Activated CD8-positive, alpha-beta T cell treated with anti-CD3 and anti-CD28 coated beads for 36 hours (primary cell): ENCODE results near the gene RECQL5. TPM values are rescaled to one million over a fixed set of nuclear protein-coding genes. Genes with fewer than 3 reads are reported as not detected.

Experiments
- ATAC-seq: fragments of 200-7000 bp; cut with Tn5 transposase; one replicate; pipeline ENCODE4 v1.10.0; 2021; ENCODE audit warnings: mild to moderate bottlenecking, moderate library complexity
- CTCF ChIA-PET: fragments of 350-600 bp; sonication (Branson Sonifier 250); formaldehyde crosslinking; loops from one replicate; lab custom pipeline; 2021; ENCODE audit warnings: antibody characterized with exemption; lab: Charles Lee
- POLR2A ChIA-PET: fragments of 350-600 bp; sonication (Branson Sonifier 250); formaldehyde crosslinking; loops from one replicate; lab custom pipeline; 2021; ENCODE audit warnings: antibody characterized with exemption; lab: Charles Lee
- DNase-seq: peaks from one replicate; pipeline ENCODE4 v3.0.0-alpha.2; 2020
- H3K27ac Mint-ChIP-seq: one replicate; pipeline ENCODE4 v1.8.0; 2021; ENCODE audit warnings: mild to moderate bottlenecking, mixed read lengths
- H3K27me3 Mint-ChIP-seq: one replicate; pipeline ENCODE4 v1.8.0; 2021; ENCODE audit warnings: mixed read lengths
- H3K36me3 Mint-ChIP-seq: one replicate; pipeline ENCODE4 v1.8.0; 2021; ENCODE audit warnings: low read depth, mixed read lengths
- H3K4me1 Mint-ChIP-seq: one replicate; pipeline ENCODE4 v1.8.0; 2021; ENCODE audit warnings: low read depth, mixed read lengths
- H3K4me3 Mint-ChIP-seq: one replicate; pipeline ENCODE4 v1.8.0; 2021; ENCODE audit warnings: mild to moderate bottlenecking, moderate library complexity, mixed read lengths
- H3K9me3 Mint-ChIP-seq: one replicate; pipeline ENCODE4 v1.8.0; 2021; ENCODE audit warnings: mixed read lengths
- intact Hi-C: fragments of 100-400 bp; cut with micrococcal nuclease; formaldehyde crosslinking; loops from one replicate; pipeline ENCODE4 v1.10.0; 2022
- total RNA-seq, 2 experiments: library from RNA; stranded (reverse); gene quantifications; one replicate each; pipeline ENCODE4 v1.2.3, GENCODE V29; 2021
- TF ChIP-seq, protein P1 (sequence below): fragments of 200-600 bp; IDR thresholded peaks from one replicate; pipeline ENCODE4 v1.8.0; 2022; ENCODE audit warnings: antibody characterized with exemption, mild to moderate bottlenecking

Gene RECQL5
- total RNA-seq, 2 experiments from 2014 or later: 33.3 to 34.2 TPM

DNA sequence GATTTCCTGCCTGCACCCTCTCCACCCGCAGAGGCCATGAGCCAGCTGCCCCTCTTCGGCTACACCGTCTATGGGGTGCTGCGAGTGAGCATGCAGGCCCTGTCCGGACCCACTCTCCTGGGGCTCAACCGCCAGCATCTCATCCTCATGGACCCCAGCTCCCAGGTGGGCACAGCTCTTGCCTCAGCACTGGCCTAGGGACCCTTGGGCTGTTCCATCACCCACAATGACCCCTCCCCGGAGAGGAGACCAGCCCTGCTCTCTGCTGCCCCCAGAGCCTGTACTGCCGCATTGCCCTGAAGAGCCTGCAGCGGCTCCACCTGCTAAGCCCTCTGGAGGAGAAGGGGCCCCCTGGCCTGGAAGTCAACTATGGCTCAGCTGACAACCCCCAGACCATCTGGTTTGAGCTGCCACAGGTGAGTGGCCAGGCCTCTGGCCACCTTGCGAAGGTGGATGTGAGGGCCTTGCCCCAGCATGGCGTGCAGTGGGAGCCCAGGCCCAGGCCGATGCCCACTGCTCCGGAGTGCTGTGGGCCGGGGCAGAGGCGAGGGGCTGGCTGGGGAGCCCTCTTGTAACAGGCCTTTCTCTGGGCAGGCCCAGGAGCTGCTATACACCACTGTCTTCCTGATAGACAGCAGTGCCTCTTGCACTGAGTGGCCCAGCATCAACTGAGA lies 41.0 kb downstream of the RECQL5 start:
- Mint-ChIP-seq H3K27ac (no peak overlapping the region), H3K9me3 (no peaks in the 10 kb centered on the region), H3K27me3 (no peaks in the 10 kb centered on the region), H3K36me3 (no peaks in the 10 kb centered on the region), H3K4me3 (no peak overlapping the region), H3K4me1 (no peaks in the 10 kb centered on the region)
- POLR2A ChIA-PET: interaction anchor here (0.8 to 1.4 kb wide), 3 partner anchors 11 to 178 kb away, joined by 3 read pairs; no protein-coding TSS in a partner anchor
- peak; percentile 36 for DNase-seq
- TF ChIP-seq, protein P1, sequence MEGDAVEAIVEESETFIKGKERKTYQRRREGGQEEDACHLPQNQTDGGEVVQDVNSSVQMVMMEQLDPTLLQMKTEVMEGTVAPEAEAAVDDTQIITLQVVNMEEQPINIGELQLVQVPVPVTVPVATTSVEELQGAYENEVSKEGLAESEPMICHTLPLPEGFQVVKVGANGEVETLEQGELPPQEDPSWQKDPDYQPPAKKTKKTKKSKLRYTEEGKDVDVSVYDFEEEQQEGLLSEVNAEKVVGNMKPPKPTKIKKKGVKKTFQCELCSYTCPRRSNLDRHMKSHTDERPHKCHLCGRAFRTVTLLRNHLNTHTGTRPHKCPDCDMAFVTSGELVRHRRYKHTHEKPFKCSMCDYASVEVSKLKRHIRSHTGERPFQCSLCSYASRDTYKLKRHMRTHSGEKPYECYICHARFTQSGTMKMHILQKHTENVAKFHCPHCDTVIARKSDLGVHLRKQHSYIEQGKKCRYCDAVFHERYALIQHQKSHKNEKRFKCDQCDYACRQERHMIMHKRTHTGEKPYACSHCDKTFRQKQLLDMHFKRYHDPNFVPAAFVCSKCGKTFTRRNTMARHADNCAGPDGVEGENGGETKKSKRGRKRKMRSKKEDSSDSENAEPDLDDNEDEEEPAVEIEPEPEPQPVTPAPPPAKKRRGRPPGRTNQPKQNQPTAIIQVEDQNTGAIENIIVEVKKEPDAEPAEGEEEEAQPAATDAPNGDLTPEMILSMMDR: peak; percentile 67
- intact Hi-C loops: no loop called here
- peak; percentile 82 for ATAC-seq
- CTCF ChIA-PET: interaction anchor here (0.6 to 3.4 kb wide), 14 partner anchors 9 to 128 kb away, joined by 3 to 27 read pairs (median 3); no protein-coding TSS in a partner anchor

DNA sequence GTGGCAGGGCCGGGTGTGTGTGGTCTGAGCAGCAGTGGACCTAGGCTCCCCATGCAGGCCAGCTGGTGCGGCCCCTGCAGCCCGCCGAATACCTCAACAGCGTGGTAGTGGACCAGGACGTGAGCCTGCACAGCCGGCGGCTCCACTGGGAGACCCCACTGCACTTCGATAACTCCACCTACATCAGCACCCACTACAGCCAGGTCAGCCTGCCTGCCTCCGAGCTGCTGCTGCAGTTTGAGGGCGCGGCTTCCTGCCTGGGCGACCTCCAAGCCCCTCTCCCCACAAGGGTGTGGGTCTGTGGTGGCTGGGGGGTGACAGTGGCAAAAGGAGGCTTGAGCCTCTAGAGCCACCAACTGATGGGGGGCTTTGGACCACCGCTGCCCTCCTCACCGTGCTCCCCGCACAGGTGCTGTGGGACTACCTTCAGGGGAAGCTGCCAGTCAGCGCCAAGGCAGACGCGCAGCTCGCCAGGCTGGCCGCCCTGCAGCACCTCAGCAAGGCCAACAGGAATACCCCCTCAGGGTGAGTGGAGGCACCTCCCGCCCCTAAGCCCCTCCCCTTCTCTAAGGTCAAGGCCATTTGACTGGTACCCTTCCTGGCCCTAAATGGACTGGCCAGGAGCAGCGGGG lies 42.1 kb downstream of the RECQL5 start:
- ATAC-seq: no peak
- CTCF ChIA-PET: interaction anchor here (0.8 to 3.4 kb wide), 9 partner anchors 8 to 347 kb away, joined by 3 to 27 read pairs (median 3); partner anchors contain the start of gene SMIM5
- intact Hi-C loops: no loop called here
- POLR2A ChIA-PET: interaction anchor here (0.8 to 1.4 kb wide), 3 partner anchors 9 to 104 kb away, joined by 3 read pairs; no protein-coding TSS in a partner anchor
- TF ChIP-seq, protein P1: no peak
- Mint-ChIP-seq H3K4me1 (no peaks in the 10 kb centered on the region), H3K27me3 (no peaks in the 10 kb centered on the region), H3K36me3 (no peaks in the 10 kb centered on the region), H3K4me3 (no peak overlapping the region), H3K27ac (no peak overlapping the region), H3K9me3 (no peaks in the 10 kb centered on the region)
- DNase-seq: no peak

DNA sequence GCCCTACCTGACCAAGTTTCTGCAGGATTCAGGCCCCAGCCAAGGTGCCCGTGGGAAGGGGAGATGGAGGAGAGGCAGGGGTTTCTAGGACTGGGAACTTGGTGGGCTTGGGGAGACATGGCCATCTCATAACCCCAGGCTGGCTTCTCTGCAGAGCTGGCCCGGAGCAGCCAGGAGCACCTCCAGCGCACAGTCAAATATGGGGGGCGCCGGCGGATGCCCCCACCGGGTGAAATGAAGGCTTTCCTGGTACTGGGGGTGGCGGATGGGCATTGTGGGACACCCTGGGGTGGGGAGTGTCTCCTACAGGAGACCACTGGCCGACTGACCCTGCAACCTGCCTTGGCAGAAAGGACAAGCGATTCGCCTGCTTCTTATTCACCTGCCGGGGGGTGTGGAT lies 42.9 kb downstream of the RECQL5 start:
- DNase-seq (no peak), ATAC-seq (no peak)
- Mint-ChIP-seq H3K27ac (no peak overlapping the region), H3K9me3 (no peaks in the 10 kb centered on the region), H3K36me3 (no peaks in the 10 kb centered on the region), H3K27me3 (no peaks in the 10 kb centered on the region), H3K4me3 (no peak overlapping the region), H3K4me1 (no peaks in the 10 kb centered on the region)
- ChIA-PET CTCF (interaction anchor here (1.1 to 3.4 kb wide), 6 partner anchors 9 to 346 kb away, joined by 3 to 27 read pairs (median 6); partner anchors contain the start of gene SMIM5), POLR2A (no interaction called here)
- TF ChIP-seq, protein P1: no peak
- intact Hi-C loops: no loop called here

DNA sequence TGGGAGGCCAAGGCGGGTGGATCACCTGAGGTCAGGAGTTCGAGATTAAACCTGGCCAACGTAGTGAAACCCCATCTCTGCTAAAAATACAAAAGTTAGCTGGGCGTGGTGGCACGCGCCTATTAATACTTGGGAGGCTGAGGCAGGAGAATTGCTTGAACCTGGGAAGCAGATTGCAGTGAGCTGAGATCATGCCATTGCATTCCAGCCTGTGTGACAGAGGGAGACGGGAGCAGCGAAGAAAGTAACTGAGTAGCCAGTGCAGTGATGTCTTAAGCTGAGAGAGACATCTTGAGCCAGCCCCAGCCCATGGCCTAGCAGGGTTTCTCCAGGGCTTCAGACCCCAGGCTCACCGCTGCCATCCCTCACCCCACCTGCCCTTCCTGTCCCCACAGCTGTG lies 43.6 kb downstream of the RECQL5 start:
- POLR2A ChIA-PET: interaction anchor here (0.7 kb wide), 1 partner anchor 10 kb away, joined by 3 read pairs; no protein-coding TSS in a partner anchor
- H3K27me3 Mint-ChIP-seq: no peaks in the 10 kb centered on the region

More for the DNA sequence above, 43.6 kb downstream of the RECQL5 start:
- TF ChIP-seq, protein P1: no peak
- intact Hi-C loops: no loop called here
- no peak overlapping the region for H3K27ac Mint-ChIP-seq
- H3K4me3 Mint-ChIP-seq: no peak overlapping the region
- H3K9me3 Mint-ChIP-seq: no peaks in the 10 kb centered on the region
- no peaks in the 10 kb centered on the region for H3K4me1 Mint-ChIP-seq
- H3K36me3 Mint-ChIP-seq: no peaks in the 10 kb centered on the region
- no peak for ATAC-seq
- CTCF ChIA-PET: interaction anchor here (1.0 to 3.4 kb wide), 5 partner anchors 10 to 130 kb away, joined by 3 to 27 read pairs (median 6); partner anchors contain the start of gene SMIM5
- DNase-seq: no peak
